HepG2 (cell line): ENCODE data around the gene MAP2K2. TPM values are rescaled to one million over a fixed set of nuclear protein-coding genes. Genes with fewer than 3 reads are reported as not detected.

Source experiments
- ARID4A ChIP-seq: sonication (generic); formaldehyde crosslinking; IDR thresholded peaks from 2 replicates; pipeline ENCODE4 v1.5.0; 2020; ENCODE audit warnings: mild to moderate bottlenecking, missing genetic modification reagents, borderline replicate concordance
- ARNTL ChIP-seq: sonication (generic); formaldehyde crosslinking; IDR thresholded peaks from 2 replicates; pipeline ENCODE4 v1.4.0; 2020; ENCODE audit warnings: mild to moderate bottlenecking, missing genetic modification reagents
- GABPB1 ChIP-seq: IDR thresholded peaks from 2 replicates; pipeline ENCODE4 v1.6.1; 2016; ENCODE audit warnings: mild to moderate bottlenecking, missing genetic modification reagents, moderate library complexity, missing compliant biosample characterization
- HIVEP1 ChIP-seq: sonication (generic); formaldehyde crosslinking; IDR thresholded peaks from 2 replicates; pipeline ENCODE4 v1.4.0; 2020; ENCODE audit warnings: mild to moderate bottlenecking, missing genetic modification reagents
- HNRNPL ChIP-seq: fragments of 200-400 bp; formaldehyde crosslinking; IDR thresholded peaks from 2 replicates; pipeline ENCODE4 v1.6.1; 2017; ENCODE audit warnings: mild to moderate bottlenecking, low read depth, low read length
- NR2F1 ChIP-seq, 2 experiments: fragments of 450-650 bp in 1 of 2; formaldehyde crosslinking in 1 of 2; IDR thresholded peaks; 2 replicates each; pipeline versions ENCODE4 v1.5.0 to v1.6.1; 2016 to 2020; ENCODE audit warnings: mild to moderate bottlenecking in 1 of 2, missing compliant biosample characterization in 1 of 2, missing genetic modification reagents in 1 of 2, moderate library complexity in 1 of 2
- POLR2AphosphoS5 ChIP-seq: IDR thresholded peaks from 2 replicates; pipeline ENCODE4 v1.6.1; 2012; ENCODE audit warnings: low read depth, low read length
- THRA ChIP-seq: sonication (generic); formaldehyde crosslinking; IDR thresholded peaks from 2 replicates; pipeline ENCODE4 v1.4.0; 2020; ENCODE audit warnings: missing genetic modification reagents, borderline replicate concordance
- TOE1 ChIP-seq: sonication (generic); formaldehyde crosslinking; IDR thresholded peaks from 2 replicates; pipeline ENCODE4 v1.4.0; 2020; ENCODE audit warnings: mild to moderate bottlenecking, missing genetic modification reagents
- TRIM24 ChIP-seq: sonication (generic); formaldehyde crosslinking; IDR thresholded peaks from 2 replicates; pipeline ENCODE4 v1.8.0; 2022; ENCODE audit warnings: mild to moderate bottlenecking, missing genetic modification reagents
- ZBTB49 ChIP-seq: sonication (generic); formaldehyde crosslinking; IDR thresholded peaks from 2 replicates; pipeline ENCODE4 v1.4.0; 2020; ENCODE audit warnings: missing genetic modification reagents, borderline replicate concordance
- ZNF160 ChIP-seq: sonication (generic); formaldehyde crosslinking; IDR thresholded peaks from 2 replicates; pipeline ENCODE4 v1.8.0; 2022; ENCODE audit warnings: mild to moderate bottlenecking, inconsistent platforms, missing genetic modification reagents
- ZNF431 ChIP-seq: sonication (generic); formaldehyde crosslinking; IDR thresholded peaks from 2 replicates; pipeline ENCODE4 v1.9.0; 2022; ENCODE audit warnings: missing genetic modification reagents, low read depth, mild to moderate bottlenecking, borderline replicate concordance
- ZNF552 ChIP-seq: sonication (generic); formaldehyde crosslinking; IDR thresholded peaks from 2 replicates; pipeline ENCODE4 v1.9.0; 2022; ENCODE audit warnings: missing genetic modification reagents, mild to moderate bottlenecking, borderline replicate concordance
- ZSCAN31 ChIP-seq: sonication (generic); formaldehyde crosslinking; IDR thresholded peaks from 2 replicates; pipeline ENCODE4 v1.5.0; 2020; ENCODE audit warnings: low read depth, mild to moderate bottlenecking, missing genetic modification reagents
- polyA plus RNA-seq, 8 experiments: library from polyadenylated mRNA; depleted of rRNA in 3 of 8; stranded (reverse) in 7 of 8; unstranded in 1 of 8; fragments of >200 nt; fragmentation: Illumina TruSeq in 4 of 8; extraction: Trizol in 4 of 8; gene quantifications; 2 replicates each; pipeline versions ENCODE4 v1.2.1 to v1.2.3, GENCODE V29; 2011 to 2016; ENCODE audit warnings: low read depth in 4 of 8, missing spikeins in 1 of 8, mixed read lengths in 1 of 8; ENCODE audit not compliant: insufficient read depth in 1 of 8
- total RNA-seq, 5 experiments: library from RNA; depleted of rRNA; stranded (reverse); fragments of >200 nt; fragmentation: Illumina TruSeq; extraction: Trizol; gene quantifications; 2 replicates each; pipeline ENCODE4 v1.2.3, GENCODE V29; 2016; ENCODE audit warnings: low read depth in 1 of 5
- TF ChIP-seq, protein P1 (sequence below): sonication (generic); formaldehyde crosslinking; conservative IDR thresholded peaks from 2 replicates; pipeline ENCODE4 v1.8.1; 2023; ENCODE audit warnings: missing genetic modification reagents

MAP2K2 gene
- total and polyA plus RNA-seq, 2 of the 13 experiments (the other 11 are each of a cell fraction or from before 2014, with no cell fraction given) = 70.3 to 80.9 TPM

DNA sequence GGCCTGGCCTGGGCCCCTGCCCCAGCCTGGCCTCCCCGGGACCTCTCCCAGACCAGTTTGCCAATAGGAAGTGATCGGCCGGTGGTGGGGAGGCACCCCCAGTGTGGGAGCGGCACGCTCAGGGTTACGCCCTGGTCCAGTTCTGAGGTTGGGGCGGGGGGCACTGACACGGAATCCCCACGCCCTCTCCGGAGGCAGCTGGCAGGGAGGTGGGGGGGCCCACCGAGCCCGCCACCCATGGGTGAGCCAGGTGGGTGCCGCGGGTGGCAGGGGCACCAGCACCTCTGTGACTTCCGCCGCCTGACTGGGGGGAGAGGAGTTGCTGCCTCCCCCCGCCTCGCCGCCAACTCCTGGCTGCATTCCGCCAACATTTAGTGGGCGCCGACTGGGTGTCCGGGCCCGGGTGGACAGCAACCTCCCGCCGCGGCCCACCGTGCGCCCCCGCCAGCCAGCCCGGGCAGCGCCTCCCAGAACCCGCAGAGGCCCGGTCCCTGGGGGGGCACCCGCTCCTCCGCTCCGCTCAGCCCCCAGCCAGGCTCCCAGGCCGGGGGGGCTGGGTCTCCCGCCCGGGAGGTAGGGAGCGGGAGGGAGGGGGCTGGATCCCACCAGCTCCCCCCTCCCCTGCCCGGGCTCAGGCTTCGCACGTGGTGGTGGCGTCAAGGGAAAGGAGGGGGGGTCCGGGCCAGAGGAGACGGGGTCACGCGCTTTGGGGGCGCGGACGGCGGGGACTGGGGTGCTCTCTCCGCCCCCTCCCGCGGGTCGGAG is 59.2 kb downstream of the MAP2K2 start (continued):
- no peak for TF ChIP-seq ZNF431 (CRISPR knock-in tag)
- no peak for TF ChIP-seq ZBTB49 (CRISPR knock-in tag)
- 0 out of 2 replicates have a peak, but pooled peaks have one; percentile 30 for TF ChIP-seq HIVEP1 (CRISPR knock-in tag)
- TF ChIP-seq ARNTL (CRISPR knock-in tag) = peak; percentile 32; the same call in 1 of the 2 replicates
- TF ChIP-seq THRA (CRISPR knock-in tag) = peak; percentile 13; the same call in 1 of the 2 replicates
- TF ChIP-seq, protein P1, sequence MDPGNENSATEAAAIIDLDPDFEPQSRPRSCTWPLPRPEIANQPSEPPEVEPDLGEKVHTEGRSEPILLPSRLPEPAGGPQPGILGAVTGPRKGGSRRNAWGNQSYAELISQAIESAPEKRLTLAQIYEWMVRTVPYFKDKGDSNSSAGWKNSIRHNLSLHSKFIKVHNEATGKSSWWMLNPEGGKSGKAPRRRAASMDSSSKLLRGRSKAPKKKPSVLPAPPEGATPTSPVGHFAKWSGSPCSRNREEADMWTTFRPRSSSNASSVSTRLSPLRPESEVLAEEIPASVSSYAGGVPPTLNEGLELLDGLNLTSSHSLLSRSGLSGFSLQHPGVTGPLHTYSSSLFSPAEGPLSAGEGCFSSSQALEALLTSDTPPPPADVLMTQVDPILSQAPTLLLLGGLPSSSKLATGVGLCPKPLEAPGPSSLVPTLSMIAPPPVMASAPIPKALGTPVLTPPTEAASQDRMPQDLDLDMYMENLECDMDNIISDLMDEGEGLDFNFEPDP = no peak
- TF ChIP-seq NR2F1 (CRISPR knock-in tag; IDR thresholded peaks at IDR 0.05) = no peak
- 0 out of 2 replicates have a peak, but pooled peaks have one; percentile 22 for TF ChIP-seq ZNF552 (CRISPR knock-in tag)
- no peak for TF ChIP-seq TRIM24 (CRISPR knock-in tag)
- no peak for TF ChIP-seq ZNF160 (CRISPR knock-in tag)
- peak; percentile 56 for TF ChIP-seq ARID4A
- TF ChIP-seq GABPB1 (CRISPR knock-in tag) = peak; percentile 63; the same call in 1 of the 2 replicates
- peak; percentile 95 for TF ChIP-seq HNRNPL
- no peak for TF ChIP-seq ZSCAN31 (CRISPR knock-in tag)
- no peak for TF ChIP-seq TOE1 (CRISPR knock-in tag)
- TF ChIP-seq POLR2AphosphoS5 = no peak
